GM12878 (cell line): ENCODE measurements around the gene HEYL. TPM values are rescaled to one million over a fixed set of nuclear protein-coding genes. Genes with fewer than 3 reads are reported as not detected.

ENCODE experiments used
- ATAC-seq: fragments of 200-7000 bp; cut with Tn5 transposase; 3 replicates; pipeline ENCODE4 v1.9.1; 2020; ENCODE audit warnings: mild to moderate bottlenecking, moderate library complexity
- BruUV-seq: library from RNA; stranded (reverse); fragments of 400-500 nt; replicated peaks from 2 replicates; lab custom pipeline; 2021; lab: Mats Ljungman, UMichigan
- CTCF ChIA-PET: fragments of 300-600 bp; sonication (Branson Sonifier 250); formaldehyde crosslinking; extraction: SDS; loops from one replicate; lab custom pipeline; 2021; ENCODE audit warnings: inconsistent platforms; lab: Yijun Ruan, JAX
- POLR2A ChIA-PET: fragments of 350-600 bp; formaldehyde crosslinking; extraction: SDS; loops from one replicate; lab custom pipeline; 2021; ENCODE audit warnings: inconsistent platforms; lab: Charles Lee
- RAD21 ChIA-PET: fragments of 300-600 bp; sonication (Branson Sonifier 250); formaldehyde crosslinking; loops from one replicate; lab custom pipeline; 2023; ENCODE audit warnings: antibody characterized with exemption; ENCODE audit not compliant: unreplicated experiment; lab: Charles Lee
- SMC1A ChIA-PET: fragments of 300-600 bp; sonication (Branson Sonifier 250); formaldehyde crosslinking; loops from one replicate; lab custom pipeline; 2023; ENCODE audit not compliant: unreplicated experiment, uncharacterized antibody; lab: Charles Lee
- DNase-seq: peaks from one replicate; pipeline ENCODE4 v3.0.0-alpha.2; 2011; ENCODE audit warnings: low read depth, low spot score
- FAIRE-seq: peaks from 3 replicates; lab custom pipeline; 2011; peaks lifted over from hg19 to GRCh38; lab: Jason Lieb, UNC
- H2AFZ ChIP-seq: 2 replicates; pipeline ENCODE4 v1.6.0; 2011; ENCODE audit warnings: low read depth, low read length, control low read depth; ENCODE audit not compliant: control insufficient read depth
- H3K27ac ChIP-seq: 2 replicates; pipeline ENCODE4 v1.5.1; 2011; ENCODE audit warnings: control low read depth; ENCODE audit not compliant: control insufficient read depth, insufficient read depth
- H3K27me3 ChIP-seq, 2 experiments: replicated peaks in 1 of 2; 2 replicates each; pipeline versions ENCODE4 v1.6.0 to v1.6.1; 2011; ENCODE audit warnings: low read length in 1 of 2; ENCODE audit not compliant: control insufficient read depth in 2 of 2, insufficient read depth in 2 of 2
- H3K36me3 ChIP-seq, 2 experiments: 2 replicates each; pipeline ENCODE4 v1.5.1; 2011; ENCODE audit warnings: low read length in 1 of 2; ENCODE audit not compliant: control insufficient read depth in 2 of 2, insufficient read depth in 2 of 2
- H3K4me1 ChIP-seq: 2 replicates; pipeline ENCODE4 v1.6.1; 2011; ENCODE audit warnings: mild to moderate bottlenecking, low read length, moderate library complexity, mixed read lengths; ENCODE audit not compliant: control insufficient read depth, insufficient read depth
- H3K4me2 ChIP-seq: 2 replicates; pipeline ENCODE4 v1.6.0; 2011; ENCODE audit warnings: control low read depth; ENCODE audit not compliant: control insufficient read depth, insufficient read depth
- H3K4me3 ChIP-seq: fragments of 200-600 bp; sonication (generic); 2 replicates; pipeline ENCODE4 v1.5.1; 2016
- H3K79me2 ChIP-seq: 2 replicates; pipeline ENCODE4 v1.6.0; 2011; ENCODE audit warnings: low read length; ENCODE audit not compliant: control insufficient read depth, insufficient read depth
- H3K9ac ChIP-seq: 2 replicates; pipeline ENCODE4 v1.8.0; 2011; ENCODE audit warnings: low read length, control low read depth, mixed read lengths; ENCODE audit not compliant: control insufficient read depth, insufficient read depth
- H3K9me3 ChIP-seq: replicated peaks from 3 replicates; pipeline ENCODE4 v1.5.1; 2011; ENCODE audit warnings: mild to moderate bottlenecking, low read length; ENCODE audit not compliant: control insufficient read depth, insufficient read depth
- H4K20me1 ChIP-seq: 2 replicates; pipeline ENCODE4 v1.6.0; 2011; ENCODE audit not compliant: control insufficient read depth, insufficient read depth
- EP300 ChIP-seq, 2 experiments: fragments of 150-350 bp in 1 of 2; IDR thresholded peaks; 2 replicates each; pipeline ENCODE4 v1.6.1; 2011 to 2012; ENCODE audit warnings: low read depth in 2 of 2, low read length in 2 of 2, borderline replicate concordance in 1 of 2, improper control_type of control experiment in 1 of 2, inconsistent platforms in 1 of 2; ENCODE audit not compliant: control insufficient read depth in 1 of 2
- HDAC6 ChIP-seq: fragments of 200-600 bp; sonication (generic); IDR thresholded peaks from one replicate; pipeline ENCODE4 v1.8.0; 2017; ENCODE audit warnings: antibody characterized with exemption; ENCODE audit not compliant: unreplicated experiment
- IRF4 ChIP-seq: IDR thresholded peaks from 2 replicates; pipeline ENCODE4 v1.6.1; 2011; ENCODE audit warnings: low read depth, low read length
- NFYB ChIP-seq: IDR thresholded peaks from 2 replicates; pipeline ENCODE4 v1.6.1; 2011; ENCODE audit warnings: low read depth, mild to moderate bottlenecking, low read length, improper control_type of control experiment, moderate library complexity; ENCODE audit not compliant: insufficient read depth
- NR2F1 ChIP-seq: fragments of 450-650 bp; conservative IDR thresholded peaks from 2 replicates; pipeline ENCODE4 v1.6.1; 2017; ENCODE audit warnings: mild to moderate bottlenecking
- SKIL ChIP-seq: fragments of 450-650 bp; IDR thresholded peaks from 2 replicates; pipeline ENCODE4 v1.6.1; 2017; ENCODE audit warnings: mild to moderate bottlenecking, low read depth, inconsistent platforms; ENCODE audit not compliant: poor library complexity, severe bottlenecking
- TCF7 ChIP-seq: IDR thresholded peaks from 2 replicates; pipeline ENCODE4 v1.6.1; 2014; ENCODE audit warnings: antibody characterized with exemption, borderline replicate concordance
- YY1 ChIP-seq: IDR thresholded peaks from 2 replicates; pipeline ENCODE4 v1.6.1; 2011; ENCODE audit warnings: low read depth, mild to moderate bottlenecking, low read length
- WGBS: methylation state at CpG from one replicate; pipeline ENCODE4 v1.1.6; 2016; ENCODE audit warnings: low lambda C conversion rate; ENCODE audit not compliant: insufficient replicate concordance, insufficient coverage; ENCODE audit errors: missing lambda C conversion rate; 5-methylcytosine and 5-hydroxymethylcytosine counted together
- in situ Hi-C: fragments of 300-500 bp; cut with MboI; formaldehyde crosslinking; loops from 9 replicates; pipeline ENCODE4 v1.14.3; 2018; ENCODE audit warnings: mixed read lengths
- intact Hi-C: fragments of 100-400 bp; cut with micrococcal nuclease; formaldehyde crosslinking; loops from one replicate; pipeline ENCODE4 v1.14.2; 2022; ENCODE audit not compliant: unreplicated experiment
- polyA plus RNA-seq, 11 experiments: library from polyadenylated mRNA; depleted of rRNA in 4 of 11; unstranded in 6 of 11; stranded (reverse) in 5 of 11; fragments of >200 nt; fragmentation: Nextera tagmentation in 4 of 11; fragmentation: Illumina TruSeq in 1 of 11; extraction: Ambion mirVana in 4 of 11; extraction: Trizol in 1 of 11; gene quantifications; 1 replicate in 1 of 11; 2 replicates in 10 of 11; pipeline versions ENCODE4 v1.2.1 to v1.2.3, GENCODE V29; 2011 to 2016; ENCODE audit warnings: inconsistent platforms in 2 of 11, missing spikeins in 2 of 11, low read depth in 1 of 11
- total RNA-seq, 4 experiments: library from RNA; depleted of rRNA in 3 of 4; stranded (reverse); fragments of >200 nt in 3 of 4; fragmentation: Illumina TruSeq in 1 of 4; extraction: Trizol in 1 of 4; gene quantifications; 2 replicates each; pipeline versions ENCODE4 v1.2.1 to v1.2.3, GENCODE V29; 2013 to 2021
- TF ChIP-seq, protein P1 (sequence below): fragments of 450-650 bp; IDR thresholded peaks from 2 replicates; pipeline ENCODE4 v1.6.1; 2017; ENCODE audit warnings: mild to moderate bottlenecking, moderate library complexity
- TF ChIP-seq, protein P2 (sequence below): fragments of 450-650 bp; IDR thresholded peaks from 2 replicates; pipeline ENCODE4 v1.6.1; 2017; ENCODE audit warnings: antibody characterized with exemption, mild to moderate bottlenecking, moderate library complexity

The HEYL gene
- total and polyA plus RNA-seq, 10 of the 15 experiments (the other 5 are each of a cell fraction or from before 2014, with no cell fraction given): under 0.01 to 0.04 TPM; not detected in 8

DNA sequence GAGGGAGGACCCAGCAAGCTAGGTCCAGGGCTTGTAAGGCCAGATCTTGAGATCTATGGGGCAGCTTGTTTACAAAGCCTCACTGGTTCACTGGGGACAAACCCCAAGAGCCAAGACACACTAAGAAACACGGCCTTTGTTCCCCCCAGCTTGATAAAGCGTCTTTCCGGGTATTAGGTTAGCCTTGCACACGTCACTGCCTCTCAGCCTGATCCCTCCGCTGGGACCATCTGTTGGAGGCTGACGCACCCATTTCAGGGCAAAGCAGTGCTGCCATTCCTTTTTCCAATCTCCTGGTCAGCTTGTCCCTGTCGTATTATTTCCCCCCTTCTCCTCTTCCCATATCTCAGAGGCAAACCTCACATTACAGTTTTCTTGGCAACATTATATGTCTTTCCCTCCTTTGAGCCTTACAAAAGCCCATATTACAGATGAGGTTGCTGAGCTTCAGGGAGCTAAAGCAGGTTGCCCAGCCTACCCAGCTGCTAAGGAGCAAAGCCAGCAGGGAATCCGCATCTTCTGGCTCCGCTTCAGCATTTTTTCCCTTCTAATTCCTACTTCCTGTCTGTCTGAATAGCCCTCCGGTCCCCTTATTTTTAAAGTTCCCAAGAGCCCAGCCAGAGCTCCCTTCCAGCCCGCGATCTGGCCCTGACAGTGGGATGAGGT is 4.1 kb downstream of the HEYL start (continued):
- TF ChIP-seq, protein P1, sequence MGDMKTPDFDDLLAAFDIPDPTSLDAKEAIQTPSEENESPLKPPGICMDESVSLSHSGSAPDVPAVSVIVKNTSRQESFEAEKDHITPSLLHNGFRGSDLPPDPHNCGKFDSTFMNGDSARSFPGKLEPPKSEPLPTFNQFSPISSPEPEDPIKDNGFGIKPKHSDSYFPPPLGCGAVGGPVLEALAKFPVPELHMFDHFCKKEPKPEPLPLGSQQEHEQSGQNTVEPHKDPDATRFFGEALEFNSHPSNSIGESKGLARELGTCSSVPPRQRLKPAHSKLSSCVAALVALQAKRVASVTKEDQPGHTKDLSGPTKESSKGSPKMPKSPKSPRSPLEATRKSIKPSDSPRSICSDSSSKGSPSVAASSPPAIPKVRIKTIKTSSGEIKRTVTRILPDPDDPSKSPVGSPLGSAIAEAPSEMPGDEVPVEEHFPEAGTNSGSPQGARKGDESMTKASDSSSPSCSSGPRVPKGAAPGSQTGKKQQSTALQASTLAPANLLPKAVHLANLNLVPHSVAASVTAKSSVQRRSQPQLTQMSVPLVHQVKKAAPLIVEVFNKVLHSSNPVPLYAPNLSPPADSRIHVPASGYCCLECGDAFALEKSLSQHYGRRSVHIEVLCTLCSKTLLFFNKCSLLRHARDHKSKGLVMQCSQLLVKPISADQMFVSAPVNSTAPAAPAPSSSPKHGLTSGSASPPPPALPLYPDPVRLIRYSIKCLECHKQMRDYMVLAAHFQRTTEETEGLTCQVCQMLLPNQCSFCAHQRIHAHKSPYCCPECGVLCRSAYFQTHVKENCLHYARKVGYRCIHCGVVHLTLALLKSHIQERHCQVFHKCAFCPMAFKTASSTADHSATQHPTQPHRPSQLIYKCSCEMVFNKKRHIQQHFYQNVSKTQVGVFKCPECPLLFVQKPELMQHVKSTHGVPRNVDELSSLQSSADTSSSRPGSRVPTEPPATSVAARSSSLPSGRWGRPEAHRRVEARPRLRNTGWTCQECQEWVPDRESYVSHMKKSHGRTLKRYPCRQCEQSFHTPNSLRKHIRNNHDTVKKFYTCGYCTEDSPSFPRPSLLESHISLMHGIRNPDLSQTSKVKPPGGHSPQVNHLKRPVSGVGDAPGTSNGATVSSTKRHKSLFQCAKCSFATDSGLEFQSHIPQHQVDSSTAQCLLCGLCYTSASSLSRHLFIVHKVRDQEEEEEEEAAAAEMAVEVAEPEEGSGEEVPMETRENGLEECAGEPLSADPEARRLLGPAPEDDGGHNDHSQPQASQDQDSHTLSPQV: no peak
- TF ChIP-seq NR2F1: no peak

- intact Hi-C loops (no loop called here), in situ Hi-C loops (no loop called here)
- no TSS peak for BruUV-seq
- Histone ChIP-seq H3K9ac (no peak overlapping the region), H3K4me2 (no peak overlapping the region), H2AFZ (no peak overlapping the region), H3K79me2 (no peaks in the 10 kb centered on the region), H3K4me1 (peaks cover 3% of the 10 kb centered on the region; the same call in 1 of the 2 replicates), H3K36me3 (no peaks in the 10 kb centered on the region), H3K4me3 (no peak overlapping the region), H3K27me3 (peaks cover 0 to 9% of the 10 kb centered on the region in 2 experiments; a peak in 3 of 4 replicates), H4K20me1 (no peaks in the 10 kb centered on the region), H3K9me3 (no peaks in the 10 kb centered on the region), H3K27ac (no peak overlapping the region)
- DNase-seq: no peak
- SMC1A ChIA-PET: no interaction called here
- ATAC-seq: no peak
- POLR2A ChIA-PET: no interaction called here
- CTCF ChIA-PET: no interaction called here
- RAD21 ChIA-PET: no interaction called here
- 80% methylated on average over 3 of the region's 3 CpGs for WGBS
- FAIRE-seq: no peak
- no peak for TF ChIP-seq HDAC6
- no peak for TF ChIP-seq SKIL
- no peak for TF ChIP-seq EP300 (IDR thresholded peaks at IDR 0.05; ENCODE audit: borderline replicate concordance in 1 of 2, control insufficient read depth in 1 of 2, low read depth in 2 of 2, low read length in 2 of 2)
- TF ChIP-seq YY1: no peak
- no peak for TF ChIP-seq TCF7
- TF ChIP-seq NFYB: no peak
- TF ChIP-seq IRF4: no peak
- TF ChIP-seq, protein P2, sequence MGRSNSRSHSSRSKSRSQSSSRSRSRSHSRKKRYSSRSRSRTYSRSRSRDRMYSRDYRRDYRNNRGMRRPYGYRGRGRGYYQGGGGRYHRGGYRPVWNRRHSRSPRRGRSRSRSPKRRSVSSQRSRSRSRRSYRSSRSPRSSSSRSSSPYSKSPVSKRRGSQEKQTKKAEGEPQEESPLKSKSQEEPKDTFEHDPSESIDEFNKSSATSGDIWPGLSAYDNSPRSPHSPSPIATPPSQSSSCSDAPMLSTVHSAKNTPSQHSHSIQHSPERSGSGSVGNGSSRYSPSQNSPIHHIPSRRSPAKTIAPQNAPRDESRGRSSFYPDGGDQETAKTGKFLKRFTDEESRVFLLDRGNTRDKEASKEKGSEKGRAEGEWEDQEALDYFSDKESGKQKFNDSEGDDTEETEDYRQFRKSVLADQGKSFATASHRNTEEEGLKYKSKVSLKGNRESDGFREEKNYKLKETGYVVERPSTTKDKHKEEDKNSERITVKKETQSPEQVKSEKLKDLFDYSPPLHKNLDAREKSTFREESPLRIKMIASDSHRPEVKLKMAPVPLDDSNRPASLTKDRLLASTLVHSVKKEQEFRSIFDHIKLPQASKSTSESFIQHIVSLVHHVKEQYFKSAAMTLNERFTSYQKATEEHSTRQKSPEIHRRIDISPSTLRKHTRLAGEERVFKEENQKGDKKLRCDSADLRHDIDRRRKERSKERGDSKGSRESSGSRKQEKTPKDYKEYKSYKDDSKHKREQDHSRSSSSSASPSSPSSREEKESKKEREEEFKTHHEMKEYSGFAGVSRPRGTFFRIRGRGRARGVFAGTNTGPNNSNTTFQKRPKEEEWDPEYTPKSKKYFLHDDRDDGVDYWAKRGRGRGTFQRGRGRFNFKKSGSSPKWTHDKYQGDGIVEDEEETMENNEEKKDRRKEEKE: no peak
Observed at GRCh38 chr1:39633422-39633821, 6.0 kb downstream of the HEYL start.
